Hepatocyte (in vitro differentiated cells): Measurements from ENCODE around the gene PEAK1.

Experiments
- CTCF ChIP-seq: fragments of 200-600 bp; sonication (generic); IDR thresholded peaks from 2 replicates; pipeline ENCODE4 v1.5.1; 2016; ENCODE audit warnings: antibody characterized with exemption, mild to moderate bottlenecking; ENCODE audit not compliant: poor library complexity
- EZH2 ChIP-seq: fragments of 200-600 bp; sonication (generic); IDR thresholded peaks from 2 replicates; pipeline ENCODE4 v1.6.1; 2016; ENCODE audit warnings: antibody characterized with exemption, mild to moderate bottlenecking, borderline replicate concordance

- TF ChIP-seq CTCF (no peak), EZH2 (no peak)
Measured at GRCh38 chr15:77348511-77348910, 71.4 kb downstream of the PEAK1 start.
